NOMO-1 treated with DMSO at 0.1 percent for 48 hours (cell line): ENCODE measurements around the gene CIITA.
A peak's percentile ranks its signal among the peaks of the same experiment; 100 is the strongest.

Experiments used
- DNase-seq: peaks from one replicate; lab custom pipeline; 2025; ENCODE audit not compliant: unreplicated experiment; lab: John Stamatoyannopoulos, UW

The CIITA gene

GRCh38 chr16:10879681-10880589 lies 2.9 kb downstream of the CIITA start:
- DNase-seq = no peak

GRCh38 chr16:10880594-10881452 lies 3.8 kb downstream of the CIITA start:
- DNase-seq = peak; percentile 19

GRCh38 chr16:10881479-10882030 lies 4.6 kb downstream of the CIITA start:
- peak; percentile 25 for DNase-seq

- no peak for DNase-seq
Measured at GRCh38 chr16:10883004-10883403, 6.0 kb downstream of the CIITA start.

- DNase-seq = peak; percentile 70
Measured at GRCh38 chr16:10885246-10885645, 8.2 kb downstream of the CIITA start.

GRCh38 chr16:10888320-10888937 lies 11.4 kb downstream of the CIITA start:
- no peak for DNase-seq

GRCh38 chr16:10889855-10890254 lies 12.9 kb downstream of the CIITA start:
- no peak for DNase-seq

GRCh38 chr16:10892782-10893318 lies 15.8 kb downstream of the CIITA start:
- no peak for DNase-seq

- DNase-seq = no peak
Measured at GRCh38 chr16:10895053-10895946, 18.3 kb downstream of the CIITA start.

- no peak for DNase-seq
Measured at GRCh38 chr16:10896165-10896564, 19.2 kb downstream of the CIITA start.

- DNase-seq = peak; percentile 7
Measured at GRCh38 chr16:10896723-10897122, 19.7 kb downstream of the CIITA start.

GRCh38 chr16:10897134-10897533 lies 20.1 kb downstream of the CIITA start:
- DNase-seq = no peak

GRCh38 chr16:10902999-10903398 lies 26.0 kb downstream of the CIITA start:
- no peak for DNase-seq

GRCh38 chr16:10906482-10906881 lies 29.5 kb downstream of the CIITA start:
- no peak for DNase-seq

GRCh38 chr16:10906914-10907756 lies 30.1 kb downstream of the CIITA start:
- DNase-seq = no peak

- no peak for DNase-seq
Measured at GRCh38 chr16:10907757-10908045, 30.7 kb downstream of the CIITA start.

- DNase-seq = no peak
Measured at GRCh38 chr16:10911267-10911666, 34.3 kb downstream of the CIITA start.

- no peak for DNase-seq
Measured at GRCh38 chr16:10916534-10916933, 39.5 kb downstream of the CIITA start.

GRCh38 chr16:10918294-10919002 lies 41.4 kb downstream of the CIITA start:
- peak; percentile 73 for DNase-seq
